Esophagus (tissue), 2 donors: Measurements from ENCODE around the gene SRC. TPM values are rescaled to one million over a fixed set of nuclear protein-coding genes. Genes with fewer than 3 reads are reported as not detected.

Source experiments
- H3K27ac ChIP-seq, 2 donors: one replicate each; pipeline ENCODE4 v1.5.1; 2013; ENCODE audit warnings: low read depth in 2 of 2, mild to moderate bottlenecking in 2 of 2, inconsistent platforms in 1 of 2, low read length in 1 of 2, moderate library complexity in 1 of 2
- H3K27me3 ChIP-seq, 2 donors: one replicate each; pipeline ENCODE4 v1.6.1; 2013; ENCODE audit warnings: low read length in 2 of 2, control low read depth in 1 of 2, mild to moderate bottlenecking in 1 of 2; ENCODE audit not compliant: insufficient read depth in 2 of 2, control insufficient read depth in 1 of 2
- H3K36me3 ChIP-seq, 2 donors: one replicate each; pipeline ENCODE4 v1.6.1; 2013; ENCODE audit warnings: low read length in 1 of 2; ENCODE audit not compliant: control insufficient read depth in 2 of 2, insufficient read depth in 2 of 2
- H3K4me1 ChIP-seq, 2 donors: one replicate each; pipeline ENCODE4 v1.6.1; 2013; ENCODE audit warnings: low read length in 1 of 2; ENCODE audit not compliant: control insufficient read depth in 2 of 2, insufficient read depth in 2 of 2
- H3K4me3 ChIP-seq, 2 donors: one replicate each; pipeline ENCODE4 v1.5.1; 2013; ENCODE audit warnings: low read length in 2 of 2, mild to moderate bottlenecking in 2 of 2, low read depth in 1 of 2, moderate library complexity in 1 of 2
- H3K9me3 ChIP-seq, 2 donors: one replicate each; pipeline ENCODE4 v1.6.1; 2013; ENCODE audit warnings: mild to moderate bottlenecking in 2 of 2, low read depth in 1 of 2, low read length in 1 of 2, moderate library complexity in 1 of 2; ENCODE audit not compliant: control insufficient read depth in 2 of 2, insufficient read depth in 1 of 2
- WGBS, 2 donors: extraction: QIAGEN DNeasy Blood & Tissue Kit; methylation state at CpG; one replicate each; pipeline ENCODE4 v1.1.7; 2013; 5-methylcytosine and 5-hydroxymethylcytosine counted together
- polyA plus RNA-seq, 2 donors: library from polyadenylated mRNA; stranded (reverse); fragments of 200-250 nt; gene quantifications; one replicate each; pipeline ENCODE4 v1.2.3, GENCODE V29; 2013
- donor health status: healthy with polysubstance abuse.
- donor health status: Bipolar disorder and iron deficiency.

Gene SRC
- polyA plus RNA-seq, 2 donors, result 26.9 to 59.4 TPM

- H3K4me3 ChIP-seq, result no peak overlapping the region
- no peaks in the 10 kb centered on the region for H3K27me3 ChIP-seq
- no peaks in the 10 kb centered on the region for H3K9me3 ChIP-seq
- H3K27ac ChIP-seq, result no peak overlapping the region
- peaks cover 0 to 4% of the 10 kb centered on the region in 2 donors for H3K4me1 ChIP-seq
- WGBS, 2 donors, result 83 to 89% methylated on average over 23 to 25 of the region's 25 CpGs
- H3K36me3 ChIP-seq, result peaks cover 6 to 32% of the 10 kb centered on the region in 2 donors
These were observed 39.9 kb downstream of the SRC start for GRCh38 chr20:37385659-37386504.

GRCh38 chr20:37386505-37387251, 40.7 kb downstream of the SRC start:
- H3K27ac ChIP-seq, result no peak overlapping the region
- no peaks in the 10 kb centered on the region for H3K27me3 ChIP-seq
- H3K36me3 ChIP-seq, result peaks cover 6 to 32% of the 10 kb centered on the region in 2 donors
- H3K4me1 ChIP-seq, result peaks cover 0 to 4% of the 10 kb centered on the region in 2 donors
- no peak overlapping the region for H3K4me3 ChIP-seq
- WGBS, 2 donors, result 79 to 81% methylated on average over 20 of the region's 20 CpGs
- no peaks in the 10 kb centered on the region for H3K9me3 ChIP-seq

- no peak overlapping the region for H3K27ac ChIP-seq
- peaks cover 6 to 39% of the 10 kb centered on the region in 2 donors for H3K36me3 ChIP-seq
- peaks cover 0 to 4% of the 10 kb centered on the region in 2 donors for H3K4me1 ChIP-seq
- H3K27me3 ChIP-seq, result no peaks in the 10 kb centered on the region
- WGBS, 2 donors, result 90 to 91% methylated on average over 13 of the region's 13 CpGs
- no peaks in the 10 kb centered on the region for H3K9me3 ChIP-seq
- no peak overlapping the region for H3K4me3 ChIP-seq
These were observed 41.8 kb downstream of the SRC start for GRCh38 chr20:37387519-37388269.

DNA sequence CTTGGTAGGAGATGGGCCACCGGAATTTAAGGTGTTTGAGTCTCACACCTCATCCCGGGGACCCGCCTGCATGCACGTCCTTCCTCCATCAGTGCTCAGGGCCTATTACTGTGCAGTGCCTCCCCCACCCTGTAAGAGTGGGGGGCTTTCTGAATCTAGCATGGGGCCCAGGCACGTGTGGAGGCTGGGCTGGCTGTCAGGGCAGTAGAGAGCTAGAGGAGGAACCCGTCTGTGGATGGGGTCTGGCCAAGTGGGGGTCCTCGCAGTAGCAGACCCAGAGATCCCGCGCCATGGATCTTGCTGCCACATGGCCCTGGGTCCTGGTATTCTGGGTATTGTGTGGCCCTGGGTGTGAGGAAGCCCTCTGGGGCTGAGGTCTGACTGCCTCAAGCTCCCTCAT, 42.9 kb downstream of the SRC start:
- Histone ChIP-seq H3K9me3 (no peaks in the 10 kb centered on the region), H3K36me3 (peaks cover 6 to 42% of the 10 kb centered on the region in 2 donors), H3K27ac (no peak overlapping the region), H3K27me3 (no peaks in the 10 kb centered on the region), H3K4me1 (peaks cover 0 to 4% of the 10 kb centered on the region in 2 donors), H3K4me3 (no peak overlapping the region)
- 90 to 93% methylated on average over 9 of the region's 9 CpGs for WGBS, 2 donors

DNA sequence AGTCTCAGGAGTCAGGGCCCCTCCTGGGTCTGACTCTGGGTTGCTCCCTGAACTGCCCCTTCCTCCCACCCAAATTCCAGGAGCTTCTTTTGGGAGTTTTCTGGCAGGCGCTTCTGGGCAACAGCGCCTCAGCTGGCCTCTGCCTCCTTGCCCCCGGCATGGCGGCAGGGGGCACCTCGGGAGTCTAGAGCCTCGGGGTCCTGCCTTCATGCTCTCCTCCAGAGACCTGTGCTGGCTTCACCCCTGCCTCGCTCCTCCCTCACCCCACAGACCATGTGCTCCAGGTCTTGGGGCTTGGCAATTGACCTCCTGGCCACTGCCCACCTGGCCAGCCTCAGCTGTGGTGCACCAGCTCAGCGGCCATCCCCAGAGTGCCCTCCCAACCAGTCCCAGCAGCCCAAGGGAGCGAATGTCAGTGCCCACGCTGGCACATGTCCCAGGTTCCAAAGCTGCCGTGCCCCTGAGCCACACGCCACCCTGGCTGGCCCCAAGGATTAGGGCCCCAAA, 43.4 kb downstream of the SRC start:
- Histone ChIP-seq H3K27ac (no peak overlapping the region), H3K4me3 (no peak overlapping the region), H3K4me1 (no peaks in the 10 kb centered on the region), H3K27me3 (no peaks in the 10 kb centered on the region), H3K9me3 (no peaks in the 10 kb centered on the region), H3K36me3 (peaks cover 6 to 43% of the 10 kb centered on the region in 2 donors)
- WGBS, 2 donors, result 90 to 91% methylated on average over 12 of the region's 12 CpGs

- H3K27ac ChIP-seq, result no peak overlapping the region
- no peak overlapping the region for H3K4me3 ChIP-seq
- peaks cover 6 to 47% of the 10 kb centered on the region in 2 donors for H3K36me3 ChIP-seq
- 93 to 95% methylated on average over 6 of the region's 6 CpGs for WGBS, 2 donors
- peaks cover 3 to 6% of the 10 kb centered on the region in 2 donors for H3K4me1 ChIP-seq
- no peaks in the 10 kb centered on the region for H3K9me3 ChIP-seq
- no peaks in the 10 kb centered on the region for H3K27me3 ChIP-seq
These were observed 43.9 kb downstream of the SRC start for GRCh38 chr20:37389844-37390275.

- Histone ChIP-seq H3K27me3 (no peaks in the 10 kb centered on the region), H3K27ac (no peak overlapping the region), H3K4me3 (no peak overlapping the region), H3K36me3 (peaks cover 6 to 50% of the 10 kb centered on the region in 2 donors), H3K9me3 (no peaks in the 10 kb centered on the region), H3K4me1 (peaks cover 3 to 6% of the 10 kb centered on the region in 2 donors)
- WGBS, 2 donors, result 88 to 93% methylated on average over 9 of the region's 9 CpGs
These were observed 44.6 kb downstream of the SRC start for GRCh38 chr20:37390503-37390890.

DNA sequence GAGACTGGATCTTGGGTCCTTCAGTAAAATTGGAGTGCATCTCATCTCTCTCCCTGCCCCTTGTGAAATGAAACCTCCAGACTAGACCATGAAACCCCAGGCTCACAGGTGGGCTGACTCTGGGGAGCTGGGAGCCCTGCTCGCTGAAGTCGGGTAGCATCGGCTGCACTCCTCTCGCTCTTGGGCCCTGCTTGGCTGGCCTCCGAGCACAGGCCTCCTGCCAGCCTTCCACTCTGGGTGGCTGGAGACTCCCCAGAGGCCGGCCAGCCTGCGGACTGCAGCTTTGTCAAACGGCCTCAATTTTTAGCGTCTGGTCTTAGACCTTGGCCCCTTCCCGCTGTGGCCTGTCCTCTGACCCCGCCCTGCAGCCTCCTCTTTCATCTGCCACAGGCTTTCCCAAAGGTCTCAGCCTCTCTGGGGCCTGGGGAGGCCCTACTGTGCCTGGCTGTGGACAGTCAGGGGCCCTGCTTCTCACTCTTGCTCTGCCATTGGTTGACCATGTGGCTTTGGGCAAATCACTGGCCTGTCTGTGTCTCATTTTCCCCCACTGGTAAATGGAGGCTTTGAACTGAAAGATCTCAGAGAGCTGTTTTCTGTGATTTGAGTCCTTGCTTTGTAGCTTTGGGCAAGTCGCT, 45.1 kb downstream of the SRC start:
- peaks cover under 1 to 49% of the 10 kb centered on the region in 2 donors for H3K36me3 ChIP-seq

More for the DNA sequence above, 45.1 kb downstream of the SRC start:
- H3K4me3 ChIP-seq, result no peak overlapping the region
- H3K27ac ChIP-seq, result no peak overlapping the region
- no peaks in the 10 kb centered on the region for H3K9me3 ChIP-seq
- H3K27me3 ChIP-seq, result no peaks in the 10 kb centered on the region
- WGBS, 2 donors, result 81 to 88% methylated on average over 12 of the region's 12 CpGs
- peaks cover 3 to 6% of the 10 kb centered on the region in 2 donors for H3K4me1 ChIP-seq
